ENCODE results near the gene SLC27A1.

GRCh38 chr19:17543986-17544385 is 73.7 kb downstream of the SLC27A1 start:
- TF ChIP-seq FOXM1 (IDR thresholded peaks at IDR 0.05; ENCODE audit: low read depth) (no peak), FOXM1 (CRISPR knock-in tag; IDR thresholded peaks at IDR 0.05; ENCODE audit: low read depth) (no peak), NUFIP1 (IDR thresholded peaks at IDR 0.05; ENCODE audit: partially characterized antibody) (no peak), ARID4B (CRISPR knock-in tag; IDR thresholded peaks at IDR 0.05) (no peak), ZNF707 (CRISPR knock-in tag; conservative IDR thresholded peaks at IDR 0.05) (no peak), SREBF2 (CRISPR knock-in tag; IDR thresholded peaks at IDR 0.05) (no peak), TAF7 (tag; IDR thresholded peaks at IDR 0.05) (no peak), EGR1 (conservative IDR thresholded peaks at IDR 0.05) (no peak), POLR2AphosphoS5 (IDR thresholded peaks at IDR 0.05; ENCODE audit: control insufficient read depth, insufficient read depth, low read depth, low read length) (no peak), SIN3A (IDR thresholded peaks at IDR 0.05; ENCODE audit: borderline replicate concordance in 2 of 2, control insufficient read depth in 1 of 2, low read depth in 2 of 2, low read length in 2 of 2) (no peak), USF2 (CRISPR knock-in tag; IDR thresholded peaks at IDR 0.05) (no peak), PATZ1 (CRISPR knock-in tag; IDR thresholded peaks at IDR 0.05; ENCODE audit: borderline replicate concordance) (no peak)
- TF ChIP-seq, protein P1, sequence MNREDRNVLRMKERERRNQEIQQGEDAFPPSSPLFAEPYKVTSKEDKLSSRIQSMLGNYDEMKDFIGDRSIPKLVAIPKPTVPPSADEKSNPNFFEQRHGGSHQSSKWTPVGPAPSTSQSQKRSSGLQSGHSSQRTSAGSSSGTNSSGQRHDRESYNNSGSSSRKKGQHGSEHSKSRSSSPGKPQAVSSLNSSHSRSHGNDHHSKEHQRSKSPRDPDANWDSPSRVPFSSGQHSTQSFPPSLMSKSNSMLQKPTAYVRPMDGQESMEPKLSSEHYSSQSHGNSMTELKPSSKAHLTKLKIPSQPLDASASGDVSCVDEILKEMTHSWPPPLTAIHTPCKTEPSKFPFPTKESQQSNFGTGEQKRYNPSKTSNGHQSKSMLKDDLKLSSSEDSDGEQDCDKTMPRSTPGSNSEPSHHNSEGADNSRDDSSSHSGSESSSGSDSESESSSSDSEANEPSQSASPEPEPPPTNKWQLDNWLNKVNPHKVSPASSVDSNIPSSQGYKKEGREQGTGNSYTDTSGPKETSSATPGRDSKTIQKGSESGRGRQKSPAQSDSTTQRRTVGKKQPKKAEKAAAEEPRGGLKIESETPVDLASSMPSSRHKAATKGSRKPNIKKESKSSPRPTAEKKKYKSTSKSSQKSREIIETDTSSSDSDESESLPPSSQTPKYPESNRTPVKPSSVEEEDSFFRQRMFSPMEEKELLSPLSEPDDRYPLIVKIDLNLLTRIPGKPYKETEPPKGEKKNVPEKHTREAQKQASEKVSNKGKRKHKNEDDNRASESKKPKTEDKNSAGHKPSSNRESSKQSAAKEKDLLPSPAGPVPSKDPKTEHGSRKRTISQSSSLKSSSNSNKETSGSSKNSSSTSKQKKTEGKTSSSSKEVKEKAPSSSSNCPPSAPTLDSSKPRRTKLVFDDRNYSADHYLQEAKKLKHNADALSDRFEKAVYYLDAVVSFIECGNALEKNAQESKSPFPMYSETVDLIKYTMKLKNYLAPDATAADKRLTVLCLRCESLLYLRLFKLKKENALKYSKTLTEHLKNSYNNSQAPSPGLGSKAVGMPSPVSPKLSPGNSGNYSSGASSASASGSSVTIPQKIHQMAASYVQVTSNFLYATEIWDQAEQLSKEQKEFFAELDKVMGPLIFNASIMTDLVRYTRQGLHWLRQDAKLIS (CRISPR knock-in tag; IDR thresholded peaks at IDR 0.05) = no peak
